ENCODE measurements around the gene KRT73. TPM values are rescaled to one million over a fixed set of nuclear protein-coding genes. Genes with fewer than 3 reads are reported as not detected.

The KRT73 gene
- total RNA-seq, 1 experiment from 2014 or later: not detected

DNA sequence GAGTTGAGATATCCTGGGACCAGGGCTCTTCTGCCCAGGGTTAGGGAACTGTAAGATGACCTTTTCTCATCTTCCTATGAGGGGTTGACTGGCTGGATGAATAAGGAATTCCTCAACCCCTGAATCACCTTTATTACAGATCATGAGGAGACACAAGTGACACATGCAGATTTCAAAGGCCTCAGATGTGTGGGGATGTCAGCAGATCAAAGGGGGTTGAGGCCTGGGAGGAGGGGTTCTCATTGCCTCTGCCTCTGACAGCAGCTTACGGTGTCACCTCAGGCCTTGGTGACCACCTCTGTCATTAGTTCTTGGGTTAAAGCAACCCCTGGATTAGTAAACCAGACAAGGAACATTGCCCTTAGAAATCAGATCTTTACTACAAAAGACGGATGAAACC lies 15.0 kb downstream of the KRT73 start:
- peaks cover 35% of the 10 kb centered on the region for H3K27me3 Mint-ChIP-seq (ENCODE audit: low read depth)
- H2BK15ac ChIP-seq (ENCODE audit: low read depth, low read length): no peak overlapping the region
- no peak overlapping the region for H4K5ac ChIP-seq (ENCODE audit: insufficient read length, low read depth, low read length)
- WGBS (ENCODE audit: extremely low coverage, insufficient read length, low lambda C conversion rate): no CpG with 5 or more reads among the region's 2 CpGs
- H2BK120ac ChIP-seq (ENCODE audit: low read depth, low read length, poor library complexity, severe bottlenecking): no peak overlapping the region
- no peak for TF ChIP-seq CTCF (conservative IDR thresholded peaks at IDR 0.05)
- no peak overlapping the region for H3K4ac ChIP-seq (ENCODE audit: low read depth, low read length)
- no peak overlapping the region for H2BK20ac ChIP-seq (ENCODE audit: low read depth, low read length, poor library complexity, severe bottlenecking)
- H3T11ph ChIP-seq (ENCODE audit: low read length): no peak overlapping the region
- no peak overlapping the region for H2BK5ac ChIP-seq (ENCODE audit: insufficient read length, low read length)
- H2AFZ ChIP-seq (ENCODE audit: low read length): no peak overlapping the region
- H3K4me1 ChIP-seq (ENCODE audit: insufficient read depth, low read length): no peaks in the 10 kb centered on the region
- no peak overlapping the region for H4K8ac ChIP-seq (replicated peaks; ENCODE audit: insufficient read length, low read depth, low read length)
- no peak overlapping the region for H3K4me3 Mint-ChIP-seq
- H3K9me3 Mint-ChIP-seq: no peaks in the 10 kb centered on the region
- DNase-seq: peak; percentile 6
- no peaks in the 10 kb centered on the region for H3K79me1 ChIP-seq (ENCODE audit: insufficient read depth, low read depth, low read length, poor library complexity, severe bottlenecking)
- no peaks in the 10 kb centered on the region for H3K9me3 ChIP-seq (ENCODE audit: control insufficient read depth, low read depth, low read length)
- H3K14ac ChIP-seq (ENCODE audit: insufficient read depth, low read length): no peak overlapping the region
- H3K36me3 Mint-ChIP-seq (ENCODE audit: insufficient read depth in 1 of 3, low read depth in 3 of 3): no peaks in the 10 kb centered on the region
- H3K79me2 ChIP-seq (ENCODE audit: insufficient read depth, low read length): no peaks in the 10 kb centered on the region
- no peaks in the 10 kb centered on the region for H3K23me2 ChIP-seq (ENCODE audit: insufficient read length, low read depth, low read length, poor library complexity, severe bottlenecking)
- no peaks in the 10 kb centered on the region for H4K20me1 ChIP-seq (ENCODE audit: control insufficient read depth, insufficient read depth, insufficient read length)
- H4K91ac ChIP-seq (ENCODE audit: insufficient read length, low read depth, low read length): no peak overlapping the region
- no peak overlapping the region for H2AK5ac ChIP-seq (ENCODE audit: insufficient read length, low read length)
- no peaks in the 10 kb centered on the region for H3K4me1 Mint-ChIP-seq
- H3K27ac Mint-ChIP-seq: no peak overlapping the region
- no peak overlapping the region for H3K23ac ChIP-seq (ENCODE audit: insufficient read length, low read depth, low read length)
- H3K27me3 ChIP-seq (ENCODE audit: insufficient read depth, low read length): no peaks in the 10 kb centered on the region
- H3K4me2 ChIP-seq (ENCODE audit: insufficient read depth, insufficient read length, low read length): no peak overlapping the region
- H3K18ac ChIP-seq (ENCODE audit: insufficient read length, low read depth, low read length): no peak overlapping the region
- H3K27ac ChIP-seq (ENCODE audit: insufficient read length, low read depth, low read length): no peak overlapping the region
- H3K9ac ChIP-seq (ENCODE audit: extremely low read depth, insufficient read length, low read length): no peak overlapping the region
- H3K56ac ChIP-seq (ENCODE audit: insufficient read length, low read depth, low read length): no peak overlapping the region
- H2BK12ac ChIP-seq (ENCODE audit: insufficient read length, low read depth, low read length): no peak overlapping the region
